Measurements from ENCODE around the gene RIT2. TPM values are rescaled to one million over a fixed set of nuclear protein-coding genes. Genes with fewer than 3 reads are reported as not detected.

The RIT2 gene
- total RNA-seq, 2 donors from 2014 or later: not detected

DNA sequence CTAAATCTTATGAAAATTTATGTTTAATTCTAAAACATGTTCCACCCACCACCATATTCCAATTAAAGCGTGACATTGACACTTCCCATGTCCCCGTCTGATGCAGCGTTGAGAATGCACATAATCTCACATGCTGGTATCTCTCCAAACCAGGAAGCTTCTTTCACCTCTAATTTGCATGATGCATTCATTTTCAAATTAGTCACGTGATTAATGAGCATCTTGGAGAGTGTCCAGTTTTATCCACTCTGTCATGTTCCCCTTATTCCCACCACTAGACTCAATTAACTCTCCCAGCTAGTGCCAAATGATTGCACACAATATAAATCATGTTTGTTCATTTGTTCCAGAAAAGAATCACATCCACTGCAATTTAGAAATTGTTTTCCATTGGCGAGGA lies 105.8 kb downstream of the RIT2 start:
- Histone ChIP-seq H3K36me3 (no peaks in the 10 kb centered on the region), H3K4me1 (no peaks in the 10 kb centered on the region), H3K27ac (no peak overlapping the region), H3K27me3 (no peaks in the 10 kb centered on the region), H3K9me3 (no peaks in the 10 kb centered on the region), H3K4me3 (no peak overlapping the region)
- no peak for DNase-seq (ENCODE audit: low spot score)
- TF ChIP-seq, protein P1, sequence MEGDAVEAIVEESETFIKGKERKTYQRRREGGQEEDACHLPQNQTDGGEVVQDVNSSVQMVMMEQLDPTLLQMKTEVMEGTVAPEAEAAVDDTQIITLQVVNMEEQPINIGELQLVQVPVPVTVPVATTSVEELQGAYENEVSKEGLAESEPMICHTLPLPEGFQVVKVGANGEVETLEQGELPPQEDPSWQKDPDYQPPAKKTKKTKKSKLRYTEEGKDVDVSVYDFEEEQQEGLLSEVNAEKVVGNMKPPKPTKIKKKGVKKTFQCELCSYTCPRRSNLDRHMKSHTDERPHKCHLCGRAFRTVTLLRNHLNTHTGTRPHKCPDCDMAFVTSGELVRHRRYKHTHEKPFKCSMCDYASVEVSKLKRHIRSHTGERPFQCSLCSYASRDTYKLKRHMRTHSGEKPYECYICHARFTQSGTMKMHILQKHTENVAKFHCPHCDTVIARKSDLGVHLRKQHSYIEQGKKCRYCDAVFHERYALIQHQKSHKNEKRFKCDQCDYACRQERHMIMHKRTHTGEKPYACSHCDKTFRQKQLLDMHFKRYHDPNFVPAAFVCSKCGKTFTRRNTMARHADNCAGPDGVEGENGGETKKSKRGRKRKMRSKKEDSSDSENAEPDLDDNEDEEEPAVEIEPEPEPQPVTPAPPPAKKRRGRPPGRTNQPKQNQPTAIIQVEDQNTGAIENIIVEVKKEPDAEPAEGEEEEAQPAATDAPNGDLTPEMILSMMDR (IDR thresholded peaks at IDR 0.05): no peak

DNA sequence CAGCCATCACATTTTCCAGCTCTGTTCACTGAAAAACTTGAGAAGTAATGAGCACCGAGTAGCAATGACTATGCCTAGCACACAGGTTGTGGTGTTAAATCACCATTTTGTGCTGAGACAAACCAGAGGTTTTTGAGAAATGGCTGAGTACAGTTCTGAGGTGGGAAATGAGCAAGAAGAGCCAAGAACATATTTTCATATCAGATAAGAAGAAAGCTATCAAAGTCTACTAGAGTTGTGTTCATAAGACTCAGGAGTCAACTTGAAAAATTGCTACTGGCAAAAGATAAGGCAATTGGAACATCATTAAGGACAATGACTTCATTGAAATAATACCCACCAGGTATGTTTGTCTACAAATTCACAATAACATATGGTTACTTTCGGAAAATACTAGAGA lies 108.1 kb downstream of the RIT2 start:
- no peaks in the 10 kb centered on the region for H3K9me3 ChIP-seq
- H3K27me3 ChIP-seq: no peaks in the 10 kb centered on the region
- no peaks in the 10 kb centered on the region for H3K4me1 ChIP-seq
- TF ChIP-seq, protein P1 (IDR thresholded peaks at IDR 0.05): no peak
- no peak for DNase-seq (ENCODE audit: low spot score)
- no peak overlapping the region for H3K27ac ChIP-seq
- no peaks in the 10 kb centered on the region for H3K36me3 ChIP-seq
- H3K4me3 ChIP-seq: no peak overlapping the region

DNA sequence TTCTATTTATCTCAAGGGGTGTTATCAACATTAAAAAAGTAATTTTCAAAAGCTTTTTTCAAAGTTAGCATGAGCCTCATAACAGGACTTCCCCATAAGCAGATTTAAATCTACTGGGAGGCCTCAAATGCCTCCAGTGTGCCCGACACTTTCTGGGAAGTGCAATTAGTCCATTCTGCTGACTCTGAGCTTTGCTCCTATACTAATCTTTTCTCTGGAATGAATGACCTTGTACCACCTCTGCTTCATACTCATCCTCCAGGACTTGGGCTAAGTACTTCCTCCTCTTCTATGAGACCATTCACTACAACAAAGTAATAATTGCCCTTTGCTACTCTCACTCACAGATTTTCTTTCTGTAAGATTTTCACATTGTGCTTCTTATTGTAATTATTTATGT lies 111.1 kb downstream of the RIT2 start:
- DNase-seq (ENCODE audit: low spot score): no peak
- H3K4me1 ChIP-seq: no peaks in the 10 kb centered on the region
- TF ChIP-seq, protein P1 (IDR thresholded peaks at IDR 0.05): no peak
- no peaks in the 10 kb centered on the region for H3K36me3 ChIP-seq
- no peak overlapping the region for H3K27ac ChIP-seq
- no peaks in the 10 kb centered on the region for H3K27me3 ChIP-seq
- H3K9me3 ChIP-seq: no peaks in the 10 kb centered on the region
- no peak overlapping the region for H3K4me3 ChIP-seq

DNA sequence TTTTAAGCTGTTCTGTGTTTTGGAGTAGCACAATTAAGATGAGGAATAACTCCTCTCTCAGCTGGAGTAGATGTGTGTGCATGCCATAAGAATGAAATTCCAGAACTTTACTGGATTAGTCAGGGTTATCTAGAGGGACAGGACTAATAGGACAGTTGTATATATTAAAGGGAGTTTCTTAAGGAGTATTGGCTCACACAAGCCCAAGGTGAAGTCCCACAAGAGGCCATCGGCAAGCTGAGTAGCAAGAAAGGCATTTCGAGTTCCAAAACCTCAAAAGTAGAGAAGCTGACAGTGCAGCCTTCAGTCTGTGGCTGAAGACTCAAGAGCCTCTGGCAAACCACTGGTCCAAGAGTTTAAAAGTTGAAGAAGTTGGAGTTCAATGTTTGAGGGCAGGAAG lies 113.7 kb downstream of the RIT2 start:
- Histone ChIP-seq H3K4me3 (no peak overlapping the region), H3K36me3 (no peaks in the 10 kb centered on the region), H3K27ac (no peak overlapping the region), H3K9me3 (no peaks in the 10 kb centered on the region), H3K4me1 (no peaks in the 10 kb centered on the region), H3K27me3 (no peaks in the 10 kb centered on the region)
- DNase-seq (ENCODE audit: low spot score): no peak
- TF ChIP-seq, protein P1 (IDR thresholded peaks at IDR 0.05): no peak

DNA sequence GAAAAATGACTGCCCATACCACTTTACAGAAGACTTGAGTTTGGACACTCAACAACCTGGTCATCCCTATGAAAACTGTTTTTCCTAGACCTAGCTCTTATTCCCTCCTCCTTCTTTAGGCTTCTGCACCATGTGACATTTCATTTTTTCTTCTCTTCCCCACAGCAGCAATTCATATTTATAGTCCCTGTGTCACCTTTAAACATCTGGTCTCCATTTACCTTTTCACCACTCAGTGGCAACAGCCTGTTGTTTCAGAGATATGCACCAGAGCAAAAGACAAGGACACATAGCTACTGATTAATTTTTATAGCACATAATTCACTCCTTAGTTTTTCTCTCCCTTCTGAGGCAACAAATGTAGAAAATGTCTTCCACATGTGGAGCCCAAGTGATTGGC lies 118.7 kb downstream of the RIT2 start:
- Histone ChIP-seq H3K36me3 (no peaks in the 10 kb centered on the region), H3K4me3 (no peak overlapping the region), H3K9me3 (no peaks in the 10 kb centered on the region), H3K27ac (no peak overlapping the region), H3K27me3 (no peaks in the 10 kb centered on the region), H3K4me1 (no peaks in the 10 kb centered on the region)
- no peak for DNase-seq (ENCODE audit: low spot score)
- TF ChIP-seq, protein P1 (IDR thresholded peaks at IDR 0.05): no peak

DNA sequence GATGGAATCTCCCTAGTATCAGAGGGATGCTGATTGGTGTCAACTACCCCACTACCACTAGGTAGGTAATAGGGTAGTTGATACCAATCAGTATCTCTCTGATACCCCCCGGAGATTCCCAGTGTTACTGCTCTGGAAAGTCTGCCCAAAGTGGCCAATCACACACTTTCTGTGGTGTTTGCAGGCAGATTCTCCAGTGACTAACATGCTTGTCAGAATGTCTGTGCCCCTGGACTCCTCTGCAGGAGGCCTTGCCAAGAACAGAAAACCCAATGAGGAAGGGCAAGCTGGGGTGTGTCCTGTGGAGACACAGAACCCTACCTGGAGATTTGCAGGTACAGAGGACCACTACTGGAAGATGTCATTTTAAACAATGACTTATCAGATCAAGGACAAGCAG lies 135.1 kb downstream of the RIT2 start:
- no peak for DNase-seq (ENCODE audit: low spot score)
- Histone ChIP-seq H3K27ac (no peak overlapping the region), H3K9me3 (no peaks in the 10 kb centered on the region), H3K4me3 (no peak overlapping the region), H3K36me3 (no peaks in the 10 kb centered on the region), H3K4me1 (no peaks in the 10 kb centered on the region), H3K27me3 (no peaks in the 10 kb centered on the region)
- TF ChIP-seq, protein P1 (IDR thresholded peaks at IDR 0.05): no peak
